CD4-positive, alpha-beta T cell treated with Interleukin-6 at 100 ng/mL for 8 hours (primary cell): ENCODE results near the gene PDCD2L.
"Not testable (repeated sequence)": the region's sequence is repeated elsewhere in the genome, so short reads cannot be mapped to it uniquely, and the experiment has no call there.

ENCODE experiments used
- DNase-seq: peaks from one replicate; pipeline ENCODE4 v3.0.0-alpha.2; 2020; ENCODE audit warnings: mixed read lengths, low spot score

The PDCD2L gene

DNA sequence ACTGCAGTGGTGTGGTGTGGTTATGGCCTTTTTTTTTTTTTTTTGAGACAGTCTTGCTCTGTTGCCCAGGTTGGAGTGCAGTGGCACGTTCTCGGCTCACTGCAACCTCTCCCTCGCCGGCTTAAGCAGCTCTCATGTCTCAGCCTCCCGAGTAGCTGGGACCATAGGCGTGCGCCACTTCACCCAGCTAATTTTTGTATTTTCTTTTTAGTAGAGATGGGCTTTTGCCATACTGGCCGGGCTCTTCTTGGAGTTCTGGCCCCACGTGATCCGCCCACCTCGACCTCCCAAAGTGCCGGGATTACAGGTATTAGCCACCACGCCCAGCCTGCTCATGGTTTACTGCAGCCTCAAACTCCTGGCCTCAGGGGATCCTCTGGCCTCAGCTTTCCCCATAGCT lies 7.0 kb downstream of the PDCD2L start:
- no peak for DNase-seq

DNA sequence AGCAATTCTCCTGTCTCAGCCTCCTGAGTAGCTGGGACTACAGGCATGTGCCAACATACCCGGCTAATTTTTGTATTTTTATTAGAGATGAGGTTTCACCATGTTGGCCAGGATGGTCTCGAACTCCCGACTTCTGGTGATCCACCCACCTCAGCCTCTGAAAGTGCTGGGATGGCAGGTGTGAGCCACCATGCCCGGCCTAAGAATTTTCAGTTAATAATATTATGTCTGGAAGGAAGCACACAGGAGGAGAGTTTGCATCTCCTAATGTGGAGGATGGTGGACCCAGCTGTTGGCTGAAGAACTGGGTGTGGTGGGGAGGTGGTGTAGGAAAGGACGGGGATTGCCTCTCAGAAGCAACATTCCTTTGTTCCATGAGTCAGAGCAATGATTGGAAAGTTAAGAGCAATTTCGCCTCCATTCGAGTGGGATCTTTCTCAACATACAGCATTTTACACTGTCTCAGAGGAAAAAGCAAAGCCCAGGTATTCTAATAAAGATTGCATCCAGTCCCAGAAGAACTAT lies 11.9 kb downstream of the PDCD2L start:
- DNase-seq = no peak

DNA sequence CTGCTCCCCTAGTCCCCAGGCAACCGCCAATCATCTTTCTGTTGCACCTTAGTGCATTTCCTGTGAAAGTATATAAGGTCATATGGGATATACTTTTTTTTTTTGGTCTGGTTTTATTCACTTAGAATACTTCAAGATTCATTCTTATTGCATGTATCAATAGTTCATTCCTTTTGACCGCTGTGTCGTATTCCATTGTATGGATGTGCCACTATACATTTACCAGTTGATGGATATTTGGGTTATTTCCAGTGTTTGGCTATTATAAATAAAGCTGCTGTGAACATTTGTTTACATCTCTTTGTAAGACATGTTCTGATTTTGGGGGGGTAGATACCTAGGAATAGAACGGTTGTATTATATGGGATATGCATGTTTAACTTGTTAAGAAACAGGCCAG lies 14.1 kb downstream of the PDCD2L start:
- no peak for DNase-seq

DNA sequence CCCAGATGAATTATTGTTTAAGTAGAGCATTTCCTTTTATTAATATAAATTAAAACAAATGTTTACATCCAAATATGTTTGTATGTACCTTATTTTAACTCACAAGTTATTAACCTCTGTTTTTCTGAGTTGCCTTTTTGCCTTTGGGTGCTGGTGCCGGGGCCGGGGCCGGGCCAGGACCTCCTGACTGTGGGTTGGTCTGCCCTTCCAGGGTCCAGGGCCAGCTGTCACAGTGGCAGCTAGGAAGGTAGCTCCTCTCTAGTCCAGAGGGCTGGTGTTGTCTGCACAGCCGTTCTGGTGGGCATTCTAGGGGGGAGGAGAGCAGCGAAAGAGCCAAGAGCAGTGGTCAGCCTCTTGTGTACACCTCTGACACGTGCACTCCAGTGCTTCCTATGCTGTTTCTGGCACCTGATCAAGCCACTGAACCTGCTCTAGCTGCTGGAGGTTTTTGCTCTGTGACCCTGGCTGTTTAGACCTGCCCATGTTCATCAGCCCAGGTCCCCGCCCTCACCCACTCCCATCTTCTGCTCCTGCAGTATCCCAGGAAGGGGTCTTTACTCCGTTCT lies 22.0 kb downstream of the PDCD2L start:
- no peak for DNase-seq

DNA sequence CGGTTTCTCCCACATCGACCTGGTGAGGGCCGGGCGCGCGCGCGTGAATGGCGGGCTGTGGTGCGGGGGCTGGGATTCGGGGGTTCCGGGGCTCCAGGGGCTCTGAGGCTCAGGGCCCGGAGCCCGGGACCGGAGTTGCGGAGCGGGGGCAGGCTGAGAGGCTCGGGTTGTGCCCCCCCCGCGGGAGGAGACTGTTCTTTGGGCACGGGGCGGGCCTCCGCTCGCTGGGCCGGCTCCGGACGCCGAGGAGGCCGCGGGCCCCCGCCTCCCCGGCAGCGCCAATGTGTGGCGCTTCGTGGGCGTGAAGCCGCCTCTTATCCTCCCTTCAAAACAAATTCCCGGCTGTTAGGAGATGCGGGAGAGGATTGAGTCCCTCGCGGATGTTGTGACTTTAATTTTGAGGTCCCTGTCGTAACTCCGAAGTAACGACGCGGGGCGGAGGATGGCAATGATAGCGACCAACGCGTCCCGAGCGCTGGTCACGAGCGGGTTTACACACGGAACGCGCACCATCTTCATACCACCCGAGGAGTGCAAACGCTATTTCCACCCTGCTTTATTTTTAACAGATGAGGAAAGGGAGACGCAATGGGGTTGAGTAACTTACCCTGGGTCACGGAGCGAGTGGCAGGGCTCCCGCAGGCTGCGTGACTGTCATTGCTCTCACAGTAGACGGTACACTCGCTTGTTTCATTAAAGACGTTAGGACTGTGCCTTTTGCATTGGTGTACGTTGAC lies 24.5 kb downstream of the PDCD2L start:
- DNase-seq = peak; percentile 3

DNA sequence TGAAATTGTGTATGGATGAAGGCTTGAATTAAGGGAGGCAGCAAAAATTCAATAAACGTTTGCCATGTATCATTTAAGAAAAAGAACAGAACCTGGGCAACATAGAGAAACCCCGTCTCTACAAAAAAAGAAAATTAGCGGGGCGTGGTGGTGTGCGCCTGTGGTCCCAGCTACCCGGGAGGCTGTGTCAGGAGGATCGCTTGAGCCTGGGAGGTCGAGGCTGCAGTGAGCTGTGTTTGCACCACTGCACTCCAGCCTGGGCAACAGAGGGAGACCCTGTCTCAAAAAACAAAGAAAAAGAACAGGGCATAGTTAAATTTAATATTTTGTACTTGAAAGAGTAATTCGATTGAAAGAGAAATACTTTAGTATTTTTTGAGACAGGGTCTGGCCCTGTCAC lies 25.4 kb downstream of the PDCD2L start:
- DNase-seq = no peak

DNA sequence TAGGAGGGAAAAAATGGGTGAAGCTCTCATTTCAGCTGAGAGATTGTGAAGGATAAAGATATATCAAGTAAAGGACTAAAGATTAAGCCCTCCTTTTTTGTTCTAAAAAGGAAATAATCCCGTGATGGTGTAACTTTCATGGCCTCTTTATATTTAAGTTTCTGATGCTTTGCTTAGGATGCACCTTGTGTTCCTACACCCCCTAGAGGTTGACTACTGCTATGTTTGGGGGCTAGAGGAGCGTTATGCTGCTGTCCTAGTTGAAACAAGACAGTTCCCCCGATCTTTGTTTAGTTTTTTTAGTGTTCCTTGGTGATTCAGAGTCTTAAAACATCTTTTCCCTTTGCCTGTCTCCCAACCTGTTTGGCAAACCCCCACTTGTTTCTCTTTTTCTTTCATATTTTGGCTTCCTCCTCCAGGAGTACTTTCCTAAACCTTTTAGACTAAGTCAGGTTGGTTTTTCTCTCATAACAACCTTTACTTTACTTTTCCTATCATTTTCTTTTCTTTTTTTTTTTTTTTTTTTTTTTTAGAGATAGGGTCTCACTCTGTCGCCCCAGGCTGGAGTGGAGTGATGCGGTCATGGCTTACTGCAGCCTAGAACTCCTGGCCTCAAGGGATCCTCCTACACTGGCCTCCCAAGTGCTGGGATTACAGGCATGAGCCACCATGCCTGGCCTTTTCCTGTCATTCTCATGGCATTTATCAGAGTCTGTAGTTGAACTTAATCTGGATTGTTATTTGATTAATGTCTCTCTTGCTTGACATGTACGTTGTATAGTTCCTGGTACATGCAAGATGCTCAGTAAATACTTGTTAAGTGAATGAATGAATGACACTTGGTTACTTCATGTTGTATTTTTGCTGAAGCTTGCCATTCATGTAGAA lies 26.8 kb downstream of the PDCD2L start:
- DNase-seq = peak; percentile 58

DNA sequence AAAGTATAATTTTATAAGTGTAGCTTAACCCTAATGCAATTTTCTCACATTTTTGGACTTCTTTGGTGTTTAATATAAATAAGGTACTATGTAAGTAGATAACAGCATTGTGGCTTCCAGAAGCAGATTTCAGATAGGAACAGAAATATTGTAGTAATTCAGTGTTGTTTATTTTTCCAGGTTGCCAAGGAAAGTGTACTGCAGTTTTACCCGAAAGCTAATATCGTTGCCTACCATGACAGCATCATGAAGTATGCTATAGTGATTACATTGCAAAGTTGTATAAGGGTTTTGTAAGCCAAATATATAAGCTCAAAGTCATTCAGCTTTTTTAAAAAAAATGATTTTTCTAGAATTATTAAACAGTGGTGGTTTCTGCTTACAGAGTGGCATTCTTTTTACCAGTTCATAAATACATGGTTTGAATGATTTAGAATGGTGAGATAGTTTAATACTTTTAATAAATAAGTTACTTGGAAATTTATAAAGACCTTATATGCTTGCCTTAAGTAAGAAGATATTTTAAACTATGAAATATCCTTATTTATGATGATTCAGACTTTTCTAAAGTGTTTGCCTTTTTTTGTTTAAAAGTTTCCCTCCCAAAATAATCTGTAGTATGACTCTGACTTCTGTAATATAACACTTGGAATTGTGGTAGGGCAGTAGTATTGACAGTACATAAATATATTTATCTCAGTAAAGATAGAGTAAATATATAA lies 27.6 kb downstream of the PDCD2L start:
- no peak for DNase-seq

DNA sequence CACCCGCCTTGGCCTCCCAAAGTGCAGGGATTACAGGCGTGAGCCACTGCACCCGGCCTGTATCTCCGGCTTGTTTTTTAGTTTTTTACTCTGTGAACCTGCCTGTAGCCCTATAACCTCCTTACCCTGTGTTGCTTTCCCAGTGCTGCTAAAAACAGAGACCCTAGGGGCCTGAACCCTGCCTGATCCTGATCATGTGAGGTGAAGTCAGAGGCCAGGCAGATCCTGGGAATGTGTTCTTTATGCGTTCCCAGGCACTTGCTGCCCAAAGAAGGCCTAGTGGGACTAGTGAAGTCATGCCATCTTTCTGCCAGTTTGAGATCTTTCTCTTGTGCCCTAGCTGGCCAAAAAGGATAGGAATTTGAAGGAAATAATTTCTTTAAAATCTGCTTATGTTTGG lies 28.6 kb downstream of the PDCD2L start:
- DNase-seq = no peak

DNA sequence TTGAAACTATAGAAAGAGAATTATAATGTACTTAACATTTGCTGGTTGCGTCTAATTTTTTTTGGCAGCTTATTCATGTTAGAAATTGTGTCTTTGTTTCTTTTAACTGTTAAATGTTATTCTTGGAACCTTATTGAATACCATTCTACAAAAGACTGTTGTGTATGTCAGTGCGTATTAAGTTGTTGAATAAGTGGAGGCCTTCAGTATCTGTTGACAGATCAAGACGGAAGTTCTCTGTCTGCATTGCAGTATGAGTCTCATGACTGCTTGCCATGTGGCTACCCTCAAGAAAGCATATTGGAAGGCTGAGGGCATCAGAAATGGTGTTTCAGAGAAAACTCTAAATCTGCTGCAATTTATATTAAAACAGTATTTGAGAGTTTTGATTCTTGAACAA lies 32.5 kb downstream of the PDCD2L start:
- DNase-seq = no peak

DNA sequence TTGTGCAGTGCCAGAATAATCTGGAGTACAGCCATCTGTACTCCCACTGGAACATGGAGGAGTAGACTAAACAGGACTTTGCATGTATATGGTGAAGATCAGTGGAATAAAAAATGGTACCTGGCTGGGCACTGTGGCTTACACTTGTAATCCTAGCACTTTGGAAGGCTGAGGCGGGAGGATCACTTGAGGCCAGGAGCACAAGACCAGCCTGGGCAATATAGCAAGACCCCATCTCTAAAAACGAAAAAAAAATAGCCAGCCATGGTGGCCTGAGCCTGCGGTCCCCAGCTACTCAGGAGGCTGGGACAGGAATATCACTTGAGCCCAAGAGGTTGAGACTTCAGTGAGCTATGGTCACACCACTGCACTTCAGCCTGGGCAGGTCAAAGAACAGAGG lies 44.0 kb downstream of the PDCD2L start:
- DNase-seq = no peak

DNA sequence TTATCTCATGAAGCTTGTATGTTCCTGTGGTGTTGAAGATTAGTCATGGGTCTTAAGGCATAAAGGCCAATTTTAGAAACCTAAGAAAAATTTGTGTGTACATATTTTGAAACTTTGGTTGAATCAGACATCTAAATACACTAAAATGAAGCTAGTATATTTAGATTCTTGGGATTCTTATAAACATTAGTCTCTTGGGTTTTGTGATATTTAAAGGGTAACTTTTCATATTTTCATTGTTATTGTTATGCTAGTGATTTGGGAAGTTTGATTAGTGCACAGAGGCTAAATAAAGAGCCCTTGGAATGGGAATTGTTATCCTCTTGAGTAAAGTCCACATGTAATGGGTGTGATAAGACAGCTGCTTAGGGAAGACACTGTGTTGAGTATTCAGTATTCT lies 48.5 kb downstream of the PDCD2L start:
- no peak for DNase-seq

DNA sequence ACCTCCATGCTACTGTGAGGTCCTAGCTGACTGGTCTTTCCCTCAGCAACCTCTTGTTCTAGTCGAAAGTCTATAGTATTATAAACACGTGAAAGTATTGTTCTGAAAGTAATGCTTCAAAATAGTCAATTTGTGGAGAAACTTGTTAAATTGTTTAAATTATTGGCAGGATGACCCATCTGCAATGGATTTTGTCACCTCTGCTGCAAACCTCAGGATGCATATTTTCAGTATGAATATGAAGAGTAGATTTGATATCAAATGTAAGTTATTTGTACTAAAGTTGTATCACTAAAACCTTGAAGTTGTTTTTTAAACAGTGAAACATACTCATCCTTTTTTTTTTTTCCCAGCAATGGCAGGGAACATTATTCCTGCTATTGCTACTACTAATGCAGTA lies 49.9 kb downstream of the PDCD2L start:
- no peak for DNase-seq

DNA sequence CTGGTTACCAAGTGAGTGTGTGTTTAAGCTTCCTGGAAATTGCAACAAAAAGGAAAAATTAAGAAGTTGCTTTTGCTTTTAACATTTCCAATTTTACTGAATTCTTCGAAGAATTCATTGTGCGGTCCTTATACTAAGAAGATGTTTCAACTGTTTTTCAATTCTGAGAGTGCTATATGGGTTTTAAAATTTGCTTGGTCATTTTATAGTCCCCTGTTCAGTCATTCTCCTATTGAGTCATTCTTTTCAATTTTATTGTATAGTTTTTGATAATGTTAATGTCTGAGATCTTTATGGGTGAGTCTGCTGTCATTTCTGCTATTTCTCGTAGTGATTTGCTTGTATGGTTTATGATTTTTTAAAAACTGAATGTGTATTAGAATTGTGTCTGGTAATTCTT lies 50.5 kb downstream of the PDCD2L start:
- DNase-seq = no peak

DNA sequence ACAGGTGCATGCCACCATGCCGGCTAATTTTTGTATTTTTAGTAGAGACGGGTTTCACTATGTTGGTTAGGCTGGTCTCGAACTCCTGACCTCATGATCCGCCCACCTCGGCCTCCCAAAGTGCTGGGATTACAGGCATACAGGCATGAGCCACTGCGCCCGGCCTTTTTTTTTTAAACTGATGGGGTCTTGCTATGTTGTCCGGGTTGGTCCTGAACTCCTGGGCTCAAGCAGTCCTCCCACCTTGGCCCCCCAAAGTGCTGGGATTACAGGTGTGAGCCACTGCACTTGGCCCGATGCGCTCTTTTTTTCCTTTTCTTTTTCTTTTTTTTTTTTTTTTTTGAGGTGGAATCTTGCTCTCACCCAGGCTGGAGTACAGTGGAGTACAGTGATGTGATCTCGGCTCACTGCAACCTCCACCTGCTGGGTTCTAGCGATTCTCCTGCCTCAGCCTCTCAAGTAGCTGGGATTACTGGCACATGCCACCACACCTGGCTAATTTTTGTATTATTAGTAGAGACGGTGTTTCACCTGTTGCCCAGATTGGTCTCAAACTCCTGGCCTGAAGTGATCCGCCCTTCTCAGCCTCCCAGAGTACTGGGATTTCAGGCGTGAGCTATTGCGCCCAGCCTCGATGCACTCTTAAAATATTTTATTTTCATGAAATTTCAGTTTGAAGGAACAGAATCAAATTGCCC lies 51.7 kb downstream of the PDCD2L start:
- not testable (repeated sequence) for DNase-seq

DNA sequence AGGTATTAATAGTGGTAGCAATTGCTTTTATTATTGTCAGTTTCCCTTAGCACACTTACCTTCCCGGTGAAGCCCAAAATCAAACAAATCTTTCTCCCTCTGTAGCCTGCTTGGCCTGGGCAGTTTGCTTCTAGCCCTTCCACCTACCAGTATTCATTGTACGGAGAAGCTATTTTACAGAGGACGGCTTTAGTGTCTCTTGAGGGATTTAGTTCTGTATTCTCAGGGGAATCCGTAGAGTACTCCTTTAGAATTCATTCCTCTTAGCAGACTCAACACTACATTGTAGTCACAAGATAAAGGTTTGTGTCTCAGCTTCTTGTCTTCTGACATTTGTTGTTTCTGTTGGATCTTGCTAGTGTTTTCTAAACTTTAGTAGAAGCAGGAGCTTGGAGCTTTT lies 53.2 kb downstream of the PDCD2L start:
- no peak for DNase-seq

DNA sequence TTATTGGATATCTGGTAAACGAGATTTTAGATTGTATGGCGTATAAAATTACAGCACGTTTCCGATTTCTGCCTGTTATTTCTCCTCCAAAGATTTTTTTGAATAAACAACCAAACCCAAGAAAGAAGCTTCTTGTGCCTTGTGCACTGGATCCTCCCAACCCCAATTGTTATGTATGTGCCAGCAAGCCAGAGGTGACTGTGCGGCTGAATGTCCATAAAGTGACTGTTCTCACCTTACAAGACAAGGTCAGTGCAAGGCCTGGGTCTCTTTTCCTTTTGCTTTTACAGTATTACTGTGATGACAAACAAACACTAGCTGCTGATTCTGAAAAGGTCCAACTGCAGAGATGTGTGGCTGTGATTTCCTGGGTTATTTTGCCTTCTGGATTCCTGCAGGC lies 54.5 kb downstream of the PDCD2L start:
- DNase-seq = no peak

DNA sequence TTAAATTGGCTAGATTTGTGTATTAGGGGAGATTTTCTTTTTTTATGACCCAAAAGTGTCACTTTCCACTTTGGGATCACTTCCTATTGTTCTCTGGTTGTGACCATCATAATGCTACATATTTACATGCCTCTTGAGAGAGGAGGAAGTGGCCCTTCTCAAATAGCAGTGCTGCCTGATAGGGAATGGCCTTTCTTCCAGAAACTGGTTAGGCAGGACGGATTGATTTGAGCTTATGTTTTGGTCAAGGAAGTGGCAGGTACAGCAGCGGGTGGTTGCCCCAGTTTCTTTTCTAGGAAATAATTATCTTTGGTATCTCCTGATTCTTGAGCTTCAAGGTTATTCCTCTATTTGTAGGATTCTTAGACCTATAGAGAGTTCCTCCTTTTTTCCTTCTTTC lies 55.4 kb downstream of the PDCD2L start:
- DNase-seq = no peak

DNA sequence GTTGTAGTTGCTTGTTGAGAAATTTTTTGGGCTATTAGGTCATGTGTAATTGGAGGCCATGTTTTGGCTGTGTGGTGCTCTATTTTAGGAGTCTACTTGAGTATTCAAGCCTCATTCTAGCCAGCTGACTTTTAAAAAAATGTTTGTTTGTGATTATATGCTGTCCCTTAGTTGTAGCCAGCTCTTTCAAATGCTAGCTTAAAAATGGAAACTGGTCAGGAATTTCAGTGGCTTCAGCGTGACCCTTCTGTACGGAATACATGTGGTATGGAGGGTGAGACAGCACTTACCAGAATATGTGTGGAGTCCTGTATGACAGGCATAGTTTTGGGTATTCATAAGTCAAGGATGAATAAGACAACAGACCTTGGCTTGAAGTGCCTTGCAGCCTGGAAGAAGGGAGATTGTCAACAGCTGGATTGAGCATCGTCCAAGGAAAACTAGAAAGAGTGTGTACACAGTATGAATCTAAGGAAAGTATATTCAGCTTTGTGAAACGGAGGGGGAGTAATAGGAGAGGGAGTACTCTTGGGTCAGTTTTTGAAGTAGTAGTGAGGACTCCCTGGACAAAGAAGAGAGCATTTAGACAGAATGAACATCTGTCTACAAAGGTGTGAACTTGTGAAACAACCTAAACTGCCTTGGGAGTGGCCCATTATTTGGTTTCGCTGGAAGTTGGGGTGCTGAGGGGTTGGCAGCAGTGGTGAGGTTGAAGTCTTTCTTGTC lies 57.3 kb downstream of the PDCD2L start:
- DNase-seq = no peak

DNA sequence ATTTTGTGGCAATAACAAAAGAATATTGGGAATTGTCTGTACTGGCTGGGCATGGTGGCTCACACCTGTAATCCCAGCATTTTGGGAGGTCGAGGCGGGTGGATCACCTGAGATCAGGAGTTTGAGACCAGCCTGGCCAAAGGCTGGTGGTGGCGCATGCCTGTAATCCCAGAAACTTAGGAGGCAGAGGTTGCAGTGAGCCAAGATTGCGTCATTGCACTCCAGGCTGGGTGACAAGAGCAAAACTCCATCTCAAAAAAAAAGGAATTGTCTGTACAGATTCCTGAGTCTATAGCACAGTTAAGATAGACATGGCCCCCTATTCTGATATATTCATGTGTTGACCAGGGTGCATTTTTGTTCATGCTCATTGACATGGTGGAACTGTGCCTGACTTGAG lies 60.6 kb downstream of the PDCD2L start:
- DNase-seq = not testable (repeated sequence)

DNA sequence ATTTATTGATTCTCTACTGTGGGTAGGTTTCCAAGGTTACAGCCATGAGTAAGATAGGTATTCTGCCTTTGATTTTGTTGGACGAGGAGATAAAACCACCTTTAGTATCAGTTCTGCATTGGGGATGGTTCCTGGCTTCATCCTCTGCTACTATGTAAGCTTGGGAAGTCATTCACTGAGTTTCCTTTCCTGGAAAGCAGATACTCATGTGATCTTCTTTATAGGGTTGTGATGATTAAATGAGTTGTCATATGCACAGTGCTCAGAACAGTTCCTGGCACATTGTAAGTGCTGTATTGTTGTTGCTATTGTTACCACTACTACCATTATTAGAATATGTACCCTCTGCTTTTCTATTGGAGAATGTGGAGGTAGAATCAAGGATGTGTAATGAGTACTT lies 64.2 kb downstream of the PDCD2L start:
- DNase-seq = no peak
